SIG-M5 (cell line): ENCODE data around the gene ZNF778.
"Not testable (repeated sequence)": the region's sequence is repeated elsewhere in the genome, so short reads cannot be mapped to it uniquely, and the experiment has no call there.

Experiments used
- DNase-seq: peaks from one replicate; lab custom pipeline; 2025; lab: John Stamatoyannopoulos, UW

ZNF778 gene

DNA sequence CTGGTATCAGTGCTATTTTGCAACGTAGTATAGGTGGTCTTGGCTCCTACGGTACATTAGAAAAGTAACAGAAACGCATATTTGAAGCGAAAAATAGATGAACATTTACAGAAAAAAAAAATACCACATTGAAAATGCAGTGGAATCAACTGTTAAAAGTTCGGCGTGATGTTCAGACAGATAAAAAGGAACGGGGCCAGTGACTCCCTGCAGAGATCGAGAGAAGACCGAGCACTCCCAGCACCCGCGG, 440 bp upstream of the ZNF778 start:
- no peak for DNase-seq

DNA sequence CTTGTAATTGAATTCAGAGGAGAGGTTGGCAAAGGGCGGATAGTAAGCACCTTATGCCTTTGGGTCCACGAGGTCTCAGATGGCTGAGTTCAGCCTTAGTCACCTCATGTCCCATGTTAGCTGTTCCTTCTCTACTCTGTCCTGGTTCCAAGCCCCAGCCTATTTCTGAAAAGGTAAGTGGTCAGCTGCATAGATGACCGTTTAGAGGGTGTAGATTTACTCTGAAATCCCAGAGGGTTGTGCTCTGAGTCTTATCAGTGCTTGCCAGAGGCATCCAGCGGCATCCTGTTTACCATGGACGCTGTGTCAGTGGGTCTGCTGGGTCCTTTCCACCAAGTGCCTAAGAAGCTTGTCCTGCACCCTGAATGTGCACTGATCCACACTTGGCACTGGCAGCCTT, 1.9 kb downstream of the ZNF778 start:
- no peak for DNase-seq

DNA sequence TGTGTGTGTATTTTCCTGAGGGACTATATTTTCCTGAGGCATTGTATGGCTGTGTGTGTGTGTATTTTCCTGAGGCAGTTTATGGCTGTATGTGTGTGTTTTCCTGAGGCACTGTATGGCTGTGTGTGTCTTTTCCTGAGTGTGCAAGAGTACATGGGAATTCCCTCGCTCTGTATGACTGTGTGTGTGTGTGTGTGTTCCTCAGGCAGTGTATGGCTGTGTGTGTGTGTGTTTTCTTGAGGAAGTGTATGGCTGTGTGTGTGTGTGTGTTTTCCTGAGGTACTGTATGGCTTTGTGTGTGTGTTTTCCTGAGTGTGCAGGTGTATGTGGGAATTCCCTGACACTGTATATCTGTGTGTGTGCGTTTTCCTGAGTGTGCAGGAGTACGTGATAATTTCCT, 4.1 kb downstream of the ZNF778 start:
- DNase-seq: no peak

DNA sequence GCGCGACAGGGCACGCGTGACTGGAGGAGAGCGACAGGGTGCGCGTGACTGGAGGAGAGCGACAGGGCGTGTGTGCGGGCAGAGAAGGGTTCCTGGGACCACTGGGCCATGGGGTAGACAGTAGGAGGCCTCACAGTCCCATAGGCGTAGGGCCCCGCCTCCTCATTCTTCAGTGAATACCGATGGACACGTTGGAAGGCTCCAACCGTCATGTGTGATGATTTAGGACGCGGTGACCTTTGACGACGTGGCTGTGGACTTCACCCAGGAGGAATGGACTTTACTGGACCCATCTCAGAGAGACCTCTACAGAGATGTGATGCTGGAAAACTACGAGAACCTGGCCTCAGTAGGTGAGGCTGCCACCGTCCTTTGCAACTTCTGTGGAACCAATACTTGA, 5.4 kb downstream of the ZNF778 start:
- no peak for DNase-seq

DNA sequence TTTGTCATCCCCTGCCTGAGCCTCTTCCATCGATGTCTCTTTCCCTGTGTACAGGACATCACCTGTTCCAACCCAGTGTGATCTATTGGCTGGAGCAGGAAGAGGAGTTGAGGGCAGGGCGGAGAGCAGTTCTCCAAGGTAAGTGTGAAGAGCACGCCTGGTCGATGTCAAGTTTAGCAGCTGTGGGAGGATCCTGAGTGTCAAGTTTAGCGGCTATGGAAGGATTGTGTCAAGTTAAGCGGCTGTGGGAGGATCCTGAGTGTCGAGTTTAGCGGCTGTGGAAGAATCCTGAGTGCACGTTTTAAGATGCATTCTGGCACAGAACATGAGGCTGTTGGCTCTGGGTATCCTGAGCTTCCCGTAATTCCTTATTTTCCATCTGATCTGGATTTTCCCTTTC, 7.2 kb downstream of the ZNF778 start:
- no peak for DNase-seq

DNA sequence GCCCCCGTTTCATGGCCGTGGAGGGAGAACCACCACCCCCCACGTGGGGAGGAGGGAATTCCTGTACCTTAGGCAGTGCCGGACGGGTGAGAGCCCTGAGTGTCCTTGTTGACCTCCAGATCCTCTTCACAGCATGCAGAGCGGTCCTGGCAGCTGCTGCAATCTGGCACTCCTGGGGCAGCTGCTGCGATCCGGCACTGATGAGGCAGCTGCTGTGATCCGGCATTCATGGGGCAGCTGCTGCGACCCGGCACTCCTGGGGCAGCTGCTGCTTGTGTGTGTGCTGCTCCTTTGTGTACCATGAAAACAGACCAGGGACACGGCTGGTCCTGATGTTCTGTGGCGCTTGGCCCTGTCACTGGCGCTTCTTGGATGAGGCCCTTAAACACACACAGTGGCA, 12.8 kb downstream of the ZNF778 start:
- DNase-seq: no peak

DNA sequence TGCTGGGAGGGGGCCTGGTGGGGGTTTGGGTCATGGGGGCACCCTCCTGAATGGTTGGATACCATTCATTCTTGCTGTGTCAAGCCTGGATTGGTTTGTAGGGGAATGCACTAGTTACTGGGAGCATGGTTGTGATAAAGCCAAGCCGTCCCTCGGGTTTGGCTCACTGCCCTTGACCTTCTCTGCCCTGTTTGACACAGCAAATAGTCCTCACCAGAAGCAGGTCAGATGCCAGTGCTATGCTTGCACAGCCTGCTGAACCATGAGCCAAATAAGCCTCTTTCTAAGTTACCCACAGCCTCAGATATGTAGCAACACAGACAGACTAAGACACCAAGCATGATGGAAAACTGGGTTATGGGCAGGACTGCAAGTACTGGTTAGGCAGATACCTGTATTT, 14.6 kb downstream of the ZNF778 start:
- no peak for DNase-seq

DNA sequence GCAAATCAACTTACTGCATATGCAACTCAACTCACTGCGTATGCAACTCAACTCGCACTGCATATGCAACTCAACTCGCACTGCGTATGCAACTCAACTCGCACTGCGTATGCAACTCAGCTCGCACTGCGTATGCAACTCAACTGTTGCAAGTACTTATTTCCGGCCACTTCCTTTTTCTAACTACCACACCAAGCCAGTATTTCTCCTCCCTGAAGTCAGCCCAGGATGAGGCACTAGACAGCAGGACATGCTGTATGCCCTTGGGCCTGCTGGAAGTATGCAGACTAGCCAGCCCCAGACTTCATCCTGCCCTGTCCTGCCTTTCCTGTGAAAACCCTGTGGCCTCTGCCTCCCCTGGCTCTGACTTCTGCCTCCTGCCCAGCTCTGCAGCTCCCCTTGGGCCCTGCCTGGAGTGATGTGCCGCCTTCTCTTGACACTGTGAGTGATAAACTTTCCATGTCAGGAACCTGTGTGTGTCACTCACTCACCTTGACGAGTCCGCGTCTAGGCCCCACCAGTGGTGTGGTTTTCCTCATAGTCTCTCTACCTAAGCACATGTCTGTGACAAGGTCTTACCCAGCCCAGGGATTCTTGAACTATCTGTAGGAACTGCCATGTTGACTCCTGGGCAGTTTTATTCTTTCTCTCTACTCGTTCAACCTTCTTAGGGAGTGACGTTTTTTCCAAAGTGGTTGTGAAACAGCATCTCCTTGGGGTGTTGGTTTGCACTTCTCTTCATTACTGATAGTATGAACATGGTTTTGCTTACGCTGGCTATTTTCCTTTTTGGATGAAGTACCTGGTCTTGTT, 16.4 kb downstream of the ZNF778 start:
- DNase-seq: no peak

DNA sequence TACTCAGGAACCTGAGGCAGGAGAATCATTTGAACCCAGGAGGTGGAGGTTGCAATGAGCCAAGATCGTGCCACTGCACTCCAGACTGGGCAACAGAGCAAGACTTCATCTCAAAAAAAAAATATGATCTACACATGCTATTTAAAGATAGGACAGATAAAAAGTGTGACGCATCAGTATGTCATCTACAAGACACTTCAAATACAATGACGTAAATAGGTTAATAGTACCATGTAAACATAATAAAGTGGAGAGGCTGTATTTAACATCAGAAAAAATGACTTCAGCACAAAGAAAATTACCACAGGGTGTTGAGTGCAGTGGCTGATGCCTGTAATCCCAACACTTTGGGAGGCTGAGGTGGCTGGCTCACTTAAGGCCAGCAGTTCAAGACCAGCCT, 20.2 kb downstream of the ZNF778 start:
- no peak for DNase-seq

DNA sequence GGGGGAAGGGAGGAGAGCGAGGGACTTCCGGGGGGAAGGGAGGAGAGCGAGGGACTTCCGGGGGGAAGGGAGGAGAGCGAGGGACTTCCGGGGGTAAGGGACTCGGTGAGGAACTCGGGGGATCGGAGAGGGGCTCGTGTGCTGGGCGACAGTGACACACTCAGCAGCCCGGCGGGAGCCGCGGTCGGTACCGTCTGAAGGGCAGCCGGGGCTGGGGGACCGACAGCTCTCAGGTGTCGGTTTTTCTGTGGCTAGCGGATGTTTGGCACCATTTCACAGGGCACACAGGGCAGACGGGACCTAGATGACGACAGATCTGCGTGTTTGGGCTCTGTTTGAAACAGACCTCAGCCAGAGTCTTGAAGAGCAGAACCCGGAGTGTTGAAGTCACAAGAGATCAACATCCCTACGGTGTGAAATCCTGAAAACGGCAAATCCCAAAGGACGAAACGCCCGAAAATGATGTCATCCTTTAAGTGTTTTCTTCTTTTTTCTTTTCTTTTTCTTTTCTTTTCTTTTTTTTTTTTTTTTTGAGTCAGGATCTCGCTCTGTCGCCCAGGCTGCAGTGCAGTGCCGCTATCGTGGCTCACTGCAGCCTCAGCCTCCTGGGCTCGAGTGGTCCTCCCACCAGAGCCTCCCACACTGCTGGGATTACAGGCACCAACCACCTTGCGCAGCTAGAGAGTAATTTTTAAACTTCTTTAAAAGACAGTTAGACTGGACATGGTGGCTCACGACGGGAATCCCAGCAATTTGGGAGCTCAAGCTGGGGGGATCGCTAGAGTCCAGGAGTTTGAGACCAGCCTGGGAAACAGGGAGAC, 23.9 kb downstream of the ZNF778 start:
- no peak for DNase-seq

DNA sequence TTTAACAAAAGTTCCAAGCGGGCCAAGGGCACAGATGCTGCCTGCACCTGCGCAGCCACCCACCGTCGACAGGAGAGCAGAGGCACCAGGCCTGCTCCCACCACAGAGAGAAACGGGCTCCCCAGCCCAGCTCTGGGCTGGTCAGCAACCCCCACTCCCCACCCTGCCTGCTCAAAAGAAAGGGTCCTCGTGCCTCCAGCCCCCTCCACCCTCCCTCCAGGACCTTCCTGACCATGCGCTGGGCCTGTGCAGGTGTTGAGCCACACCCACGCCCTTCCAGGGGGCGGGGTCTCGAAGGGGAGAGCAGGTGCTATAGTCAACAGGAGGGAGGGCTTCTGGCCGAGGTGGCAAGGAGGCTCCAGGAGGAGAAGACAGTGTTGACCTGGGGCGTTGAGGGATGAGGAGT, 25.3 kb downstream of the ZNF778 start:
- no peak for DNase-seq

DNA sequence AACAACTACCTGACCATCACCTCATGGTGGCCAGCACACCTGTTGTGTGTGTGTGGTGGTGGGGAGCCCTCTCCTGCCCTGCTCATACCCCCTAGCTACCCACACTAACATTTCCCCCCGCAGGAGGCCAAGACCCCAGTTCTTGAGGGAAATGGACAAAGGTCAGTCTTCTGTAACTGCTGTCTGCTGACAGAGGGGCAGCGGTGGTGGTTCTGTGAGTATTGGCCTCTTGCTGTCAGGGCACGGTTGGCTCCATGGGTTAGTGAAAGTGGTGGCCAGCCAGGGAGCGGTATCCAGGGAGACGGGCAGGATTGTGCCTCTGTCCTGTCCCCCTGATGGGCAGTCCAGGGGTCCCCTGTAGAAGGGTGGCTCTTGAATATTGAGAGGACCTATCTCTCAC, 26.2 kb downstream of the ZNF778 start:
- no peak for DNase-seq

DNA sequence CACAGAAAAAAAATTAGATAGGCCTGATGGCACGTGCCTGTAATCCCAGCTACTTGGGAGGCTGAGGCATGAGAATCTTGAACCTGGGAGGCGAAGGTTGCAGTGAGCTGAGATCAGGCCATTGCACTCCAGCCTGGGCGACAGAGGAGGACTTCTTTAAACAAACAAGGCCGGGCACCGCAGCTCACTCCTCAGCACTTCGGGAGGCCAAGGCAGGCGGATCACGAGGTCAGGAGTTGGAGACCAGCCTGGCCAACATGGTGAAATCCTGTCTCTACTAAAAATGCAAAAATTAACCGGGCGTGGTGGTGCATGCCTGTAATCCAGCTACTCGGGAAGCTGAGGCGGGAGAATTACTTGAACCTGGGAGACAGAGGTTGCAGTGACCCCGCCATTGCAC, 26.8 kb downstream of the ZNF778 start:
- not testable (repeated sequence) for DNase-seq

DNA sequence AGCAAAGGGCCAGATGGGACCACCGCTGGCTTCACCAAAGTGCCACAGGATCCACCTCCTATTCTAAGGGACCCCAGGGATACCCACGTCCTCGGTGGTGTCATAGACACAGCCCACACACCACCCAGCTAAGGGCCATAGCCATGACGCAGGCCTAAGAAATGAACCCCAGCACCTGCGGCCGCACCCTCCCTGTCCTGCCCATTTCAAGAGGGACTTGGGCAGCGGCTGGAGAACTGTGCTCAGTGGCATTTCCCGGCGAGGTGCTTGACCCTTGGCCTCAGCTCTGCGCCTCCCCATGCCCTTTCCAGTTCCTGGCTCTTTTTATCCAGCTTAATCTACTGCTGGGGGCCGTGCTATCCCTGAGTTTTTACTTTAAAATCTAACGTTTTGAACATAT, 27.3 kb downstream of the ZNF778 start:
- DNase-seq: no peak

DNA sequence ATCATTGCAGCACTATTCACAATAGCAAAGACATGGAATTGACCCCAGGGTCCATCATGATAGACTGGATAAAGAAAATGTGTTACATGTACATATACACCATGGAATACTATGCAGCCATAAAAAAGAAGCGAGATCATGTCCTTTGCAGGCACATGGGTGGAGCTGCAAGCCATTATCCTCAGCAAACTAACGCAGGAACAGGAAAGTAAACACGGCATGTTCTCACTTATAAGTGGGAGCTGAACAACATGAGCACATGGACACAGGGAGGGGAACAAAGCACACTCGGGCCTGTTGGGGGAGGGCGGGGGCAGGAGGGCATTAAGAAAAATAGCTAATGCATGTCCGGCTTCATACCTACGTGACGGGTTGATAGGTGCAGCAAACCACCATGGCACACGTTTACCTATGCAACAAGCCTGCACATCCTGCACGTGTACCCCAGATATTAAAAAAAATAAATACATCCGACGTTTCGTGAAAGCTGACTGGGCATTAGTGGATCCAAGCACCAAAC, 28.9 kb downstream of the ZNF778 start:
- no peak for DNase-seq

DNA sequence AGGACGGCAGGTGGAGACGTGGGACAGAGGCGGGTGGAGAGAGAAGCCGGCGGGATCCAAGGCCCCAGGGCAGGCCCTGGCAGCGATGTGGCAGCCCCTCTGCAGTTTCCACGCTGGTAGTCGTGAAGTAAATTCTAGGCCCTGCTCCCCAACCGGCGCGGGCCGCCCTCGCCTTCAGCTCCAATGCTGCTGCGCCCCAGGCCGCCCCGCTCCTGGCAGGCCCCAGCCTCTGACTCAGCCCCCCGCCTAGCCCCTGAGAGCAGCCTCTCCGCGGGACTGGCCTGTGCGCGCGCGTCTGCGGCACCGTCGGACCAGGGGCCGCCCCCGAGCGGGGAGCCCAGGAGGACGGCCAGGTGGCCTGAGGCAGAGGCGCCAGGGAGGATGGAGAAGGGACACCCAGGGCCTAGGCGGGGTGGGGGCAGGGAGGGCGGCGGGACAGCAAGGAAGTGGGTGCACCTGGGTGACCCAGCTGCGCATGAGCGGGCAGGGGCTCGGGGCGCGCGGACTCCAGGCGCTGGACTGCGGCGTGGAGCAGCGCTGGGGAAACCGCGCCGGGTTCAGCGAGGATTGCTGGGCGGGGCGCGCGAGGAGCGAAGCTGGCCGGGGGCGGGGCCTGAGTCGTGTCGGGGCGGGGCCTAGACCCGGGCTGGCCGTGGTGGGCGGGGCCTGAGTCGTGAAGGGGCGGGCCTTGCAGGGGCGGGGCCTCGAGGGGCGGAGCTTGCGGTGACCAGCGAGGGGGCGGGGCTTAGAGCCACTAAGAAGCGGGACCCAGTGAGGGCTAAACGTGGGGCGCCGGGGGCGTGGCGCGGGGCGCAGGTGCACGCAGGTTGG, 29.6 kb downstream of the ZNF778 start:
- DNase-seq: no peak

DNA sequence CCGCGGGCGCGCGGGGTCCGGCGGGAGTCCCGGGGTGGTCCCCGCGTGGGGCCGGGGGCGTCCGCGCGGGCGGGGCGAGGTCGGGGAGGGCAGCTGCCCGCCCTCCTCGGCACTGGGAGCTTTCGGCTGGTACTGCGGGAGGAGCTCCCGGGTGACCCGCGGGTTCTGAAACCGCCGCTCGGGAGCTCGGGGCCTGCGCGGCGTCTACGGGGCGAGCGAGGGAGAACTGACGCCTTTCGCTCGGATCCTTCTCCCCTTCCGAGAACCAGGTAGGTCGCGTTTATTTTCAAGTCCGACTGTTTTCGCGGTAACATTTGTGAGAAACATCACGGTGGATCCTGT, 30.2 kb downstream of the ZNF778 start:
- not testable (repeated sequence) for DNase-seq

DNA sequence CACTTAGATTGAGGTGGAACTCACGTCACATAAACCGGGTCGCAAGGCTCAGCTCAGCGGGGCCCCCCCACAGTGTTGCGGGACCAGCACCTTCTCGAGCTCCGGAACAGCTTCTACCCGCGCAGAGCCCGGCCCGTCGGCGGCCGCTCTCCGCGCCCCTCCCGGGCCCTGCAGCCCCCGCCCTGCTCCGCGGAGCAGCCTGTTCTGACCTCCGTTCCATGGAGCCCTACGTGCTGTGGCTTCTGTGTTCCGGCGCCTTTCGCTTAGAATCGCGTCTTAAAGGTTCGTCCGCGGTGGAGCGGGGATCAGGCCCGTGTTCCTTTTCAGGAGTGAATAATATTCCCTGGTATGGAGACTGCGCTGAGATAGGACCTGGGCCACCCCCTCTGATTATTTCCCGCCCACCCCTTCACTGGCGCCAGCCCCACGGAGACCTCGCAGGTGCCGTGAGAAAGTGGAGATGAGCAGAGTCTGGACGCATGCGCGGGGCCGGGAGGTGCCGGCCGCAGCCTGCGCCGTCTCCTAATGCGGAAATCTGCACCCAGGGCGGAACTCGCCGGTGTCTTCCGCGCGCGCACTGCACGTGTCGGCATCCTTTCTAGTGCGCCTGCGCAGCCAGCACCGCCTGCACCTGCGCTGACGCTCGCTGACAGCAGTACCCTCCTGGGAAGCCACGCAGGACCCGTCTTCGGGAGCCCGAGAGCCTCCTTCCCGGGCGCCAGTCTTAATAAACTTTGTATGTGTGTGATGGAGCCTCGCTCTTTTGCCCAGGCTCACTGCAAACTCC, 30.9 kb downstream of the ZNF778 start:
- no peak for DNase-seq

DNA sequence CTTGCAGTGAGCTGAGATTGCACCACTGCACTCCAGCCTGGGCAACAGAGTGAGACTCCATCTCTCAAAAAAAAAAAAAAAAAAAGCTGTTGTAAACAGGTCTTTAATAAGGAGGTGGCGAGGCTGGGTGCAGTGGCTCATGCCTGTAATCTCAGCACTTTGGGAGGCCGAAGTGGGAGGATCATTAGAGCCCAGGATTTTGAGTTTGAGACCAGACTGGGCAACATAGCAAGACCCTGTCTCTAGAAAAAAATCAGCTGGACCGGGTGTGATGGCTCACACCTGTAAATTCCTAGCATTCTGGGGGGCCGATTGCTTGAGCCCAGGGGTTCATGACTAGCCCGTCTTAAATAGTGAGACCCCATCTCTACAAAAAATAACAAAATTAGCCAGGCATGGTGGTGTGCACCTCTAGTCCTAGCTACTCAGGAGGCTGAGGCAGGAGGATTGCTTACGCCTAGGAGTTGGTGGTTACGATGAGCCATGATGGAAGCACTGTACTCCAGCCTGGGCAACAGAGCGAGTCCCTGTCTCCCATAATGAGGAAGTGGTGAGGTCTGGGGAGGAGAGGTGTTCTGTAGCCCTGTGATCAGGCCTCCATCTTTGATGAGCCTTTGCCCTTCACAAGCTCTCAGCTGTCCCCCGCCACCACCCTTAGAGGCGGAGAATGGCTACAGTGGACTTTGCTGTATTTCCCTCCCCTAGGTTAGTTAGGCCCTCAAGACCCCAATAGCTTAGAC, 36.2 kb downstream of the ZNF778 start:
- no peak for DNase-seq

DNA sequence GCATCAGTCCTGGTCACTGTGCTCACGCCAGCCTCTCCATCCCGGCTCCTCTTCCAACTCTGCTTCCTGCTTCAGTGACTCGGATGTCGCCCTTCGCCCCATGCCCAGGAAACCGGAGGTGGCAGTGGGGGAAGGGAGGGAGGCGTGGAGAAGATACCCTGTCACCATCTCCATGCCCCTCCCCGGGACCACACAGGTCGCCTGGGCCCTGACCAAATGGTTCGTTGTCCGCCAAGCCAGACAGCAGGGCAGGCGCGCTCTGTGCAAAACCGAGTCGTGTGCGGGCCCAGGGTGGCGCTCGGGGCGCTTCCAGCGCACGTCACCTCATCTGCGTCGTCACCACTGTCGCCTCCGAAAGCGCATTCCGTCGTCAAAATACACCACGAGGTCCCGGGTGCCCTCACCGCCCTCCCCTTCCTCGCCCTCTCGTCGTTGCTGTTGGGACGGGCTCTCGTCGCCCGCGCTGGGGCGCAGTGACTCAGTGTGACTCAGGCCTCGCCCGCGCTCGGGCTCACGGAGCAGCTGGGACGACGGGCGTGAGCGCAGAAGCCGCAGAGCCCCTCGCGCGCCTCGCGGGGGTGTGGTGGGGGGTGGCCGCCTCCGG, 39.2 kb downstream of the ZNF778 start:
- DNase-seq: no peak

DNA sequence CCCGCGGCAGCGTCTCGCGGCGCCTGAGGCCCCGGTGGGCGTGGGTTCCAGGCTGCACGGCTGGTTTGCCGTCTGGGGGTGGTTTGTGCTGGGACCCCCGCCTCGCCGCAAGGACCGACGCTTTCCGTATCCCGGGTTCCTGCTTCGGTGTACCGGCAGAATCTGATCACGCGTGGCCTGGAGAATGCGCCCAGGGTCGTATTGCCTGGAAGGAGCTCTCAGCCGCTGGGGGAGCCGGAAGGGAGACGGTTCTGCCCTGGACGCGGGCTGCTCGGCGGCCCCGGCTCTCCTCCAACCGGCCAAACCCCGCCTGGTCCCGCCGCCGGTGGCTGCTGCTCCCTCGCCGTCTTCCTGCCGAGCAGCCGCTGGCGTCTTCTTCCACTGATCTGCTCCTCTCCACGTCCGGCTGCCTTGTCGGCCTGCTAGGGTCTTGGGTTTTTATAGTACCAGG, 39.8 kb downstream of the ZNF778 start:
- no peak for DNase-seq
